HEK293 (cell line): ENCODE measurements around the gene MAML2.

Source experiments
- BCL11B ChIP-seq: fragments of 450-650 bp; formaldehyde crosslinking; IDR thresholded peaks from 2 replicates; pipeline ENCODE4 v1.5.1; 2016; ENCODE audit warnings: low read depth, missing biosample characterization, missing genetic modification characterization
- BCL6B ChIP-seq: fragments of 450-650 bp; formaldehyde crosslinking; IDR thresholded peaks from 2 replicates; pipeline ENCODE4 v1.5.1; 2017; ENCODE audit warnings: missing biosample characterization, missing genetic modification characterization
- HIC1 ChIP-seq: fragments of 450-650 bp; formaldehyde crosslinking; IDR thresholded peaks from 2 replicates; pipeline ENCODE4 v1.5.1; 2016; ENCODE audit warnings: missing biosample characterization, missing genetic modification characterization
- INSM2 ChIP-seq: fragments of 450-650 bp; formaldehyde crosslinking; IDR thresholded peaks from 2 replicates; pipeline ENCODE4 v1.5.1; 2016; ENCODE audit warnings: missing biosample characterization, missing genetic modification characterization
- KLF10 ChIP-seq: fragments of 450-650 bp; IDR thresholded peaks from 2 replicates; pipeline ENCODE4 v1.5.1; 2018; ENCODE audit warnings: missing biosample characterization, mild to moderate bottlenecking, missing genetic modification characterization
- KLF16 ChIP-seq: fragments of 450-650 bp; formaldehyde crosslinking; IDR thresholded peaks from 2 replicates; pipeline ENCODE4 v1.5.1; 2017; ENCODE audit warnings: missing biosample characterization, missing genetic modification characterization
- KLF7 ChIP-seq: fragments of 450-650 bp; formaldehyde crosslinking; IDR thresholded peaks from 2 replicates; pipeline ENCODE4 v1.5.1; 2016; ENCODE audit warnings: missing biosample characterization, missing genetic modification characterization, borderline replicate concordance
- OSR2 ChIP-seq: fragments of 450-650 bp; formaldehyde crosslinking; IDR thresholded peaks from 2 replicates; pipeline ENCODE4 v1.5.1; 2016; ENCODE audit warnings: missing biosample characterization, missing genetic modification characterization
- PRDM4 ChIP-seq: fragments of 450-650 bp; formaldehyde crosslinking; IDR thresholded peaks from 2 replicates; pipeline ENCODE4 v1.5.1; 2017; ENCODE audit warnings: missing biosample characterization, missing genetic modification characterization
- PRDM6 ChIP-seq: fragments of 450-650 bp; formaldehyde crosslinking; IDR thresholded peaks from 2 replicates; pipeline ENCODE4 v1.5.1; 2017; ENCODE audit warnings: missing biosample characterization, missing genetic modification characterization
- TCF7L2 ChIP-seq: IDR thresholded peaks from 2 replicates; pipeline ENCODE4 v1.6.1; 2011; ENCODE audit warnings: low read depth, mild to moderate bottlenecking, inconsistent platforms, low read length, moderate library complexity, borderline replicate concordance
- ZBTB11 ChIP-seq: fragments of 450-650 bp; formaldehyde crosslinking; conservative IDR thresholded peaks from 2 replicates; pipeline ENCODE4 v1.5.1; 2016; ENCODE audit warnings: low read depth, missing biosample characterization, missing genetic modification characterization
- ZNF302 ChIP-seq: fragments of 450-650 bp; formaldehyde crosslinking; IDR thresholded peaks from 2 replicates; pipeline ENCODE4 v1.5.1; 2016; ENCODE audit warnings: missing biosample characterization, missing genetic modification characterization, low read depth
- ZNF37A ChIP-seq: fragments of 450-650 bp; IDR thresholded peaks from 2 replicates; pipeline ENCODE4 v1.5.1; 2018; ENCODE audit warnings: missing biosample characterization, missing genetic modification characterization
- ZNF488 ChIP-seq: fragments of 450-650 bp; formaldehyde crosslinking; IDR thresholded peaks from 2 replicates; pipeline ENCODE4 v1.5.1; 2016; ENCODE audit warnings: missing biosample characterization, missing genetic modification characterization
- ZNF510 ChIP-seq: fragments of 450-650 bp; formaldehyde crosslinking; IDR thresholded peaks from 2 replicates; pipeline ENCODE4 v1.5.1; 2018; ENCODE audit warnings: mild to moderate bottlenecking, missing genetic modification characterization, missing biosample characterization; ENCODE audit not compliant: insufficient replicate concordance
- ZNF521 ChIP-seq: fragments of 450-650 bp; formaldehyde crosslinking; IDR thresholded peaks from 2 replicates; pipeline ENCODE4 v1.5.1; 2017; ENCODE audit warnings: missing biosample characterization, mild to moderate bottlenecking, missing genetic modification characterization
- ZNF530 ChIP-seq: fragments of 450-650 bp; formaldehyde crosslinking; IDR thresholded peaks from 2 replicates; pipeline ENCODE4 v1.5.1; 2016; ENCODE audit warnings: low read depth, missing biosample characterization, missing genetic modification characterization
- ZNF549 ChIP-seq: fragments of 450-650 bp; IDR thresholded peaks from 2 replicates; pipeline ENCODE4 v1.5.1; 2018; ENCODE audit warnings: missing biosample characterization, missing genetic modification characterization, mild to moderate bottlenecking, inconsistent platforms, moderate library complexity
- ZNF580 ChIP-seq: fragments of 450-650 bp; formaldehyde crosslinking; IDR thresholded peaks from 2 replicates; pipeline ENCODE4 v1.5.1; 2016; ENCODE audit warnings: missing biosample characterization, missing genetic modification characterization
- ZNF610 ChIP-seq: fragments of 450-650 bp; formaldehyde crosslinking; IDR thresholded peaks from 2 replicates; pipeline ENCODE4 v1.5.1; 2016; ENCODE audit warnings: missing biosample characterization, missing genetic modification characterization, borderline replicate concordance
- ZNF629 ChIP-seq: fragments of 450-650 bp; formaldehyde crosslinking; IDR thresholded peaks from 2 replicates; pipeline ENCODE4 v1.5.1; 2017; ENCODE audit warnings: missing biosample characterization, missing genetic modification characterization
- ZNF768 ChIP-seq: fragments of 450-650 bp; formaldehyde crosslinking; IDR thresholded peaks from 2 replicates; pipeline ENCODE4 v1.5.1; 2018; ENCODE audit warnings: missing biosample characterization, mild to moderate bottlenecking, missing genetic modification characterization
- ZNF776 ChIP-seq: fragments of 450-650 bp; formaldehyde crosslinking; IDR thresholded peaks from 2 replicates; pipeline ENCODE4 v1.5.0; 2017; ENCODE audit warnings: missing biosample characterization, missing genetic modification characterization, borderline replicate concordance
- ZNF843 ChIP-seq: fragments of 450-650 bp; formaldehyde crosslinking; IDR thresholded peaks from 2 replicates; pipeline ENCODE4 v1.5.1; 2016; ENCODE audit warnings: missing biosample characterization, missing genetic modification characterization

Gene MAML2

GRCh38 chr11:96234866-96235441, 108.0 kb downstream of the MAML2 start (continued):
- TF ChIP-seq ZBTB11 = no peak
- TF ChIP-seq ZNF302 (tag by site-specific recombination) = no peak
- TF ChIP-seq ZNF37A (tag by site-specific recombination) = no peak
- no peak for TF ChIP-seq ZNF521 (tag by site-specific recombination)
- no peak for TF ChIP-seq BCL6B (tag by site-specific recombination)
- TF ChIP-seq ZNF549 (tag by site-specific recombination) = no peak
- TF ChIP-seq ZNF530 (tag by site-specific recombination) = no peak
- TF ChIP-seq KLF10 (tag by site-specific recombination) = peak; percentile 43; the same call in 1 of the 2 replicates
- TF ChIP-seq OSR2 (tag by site-specific recombination) = peak; percentile 25; the same call in 1 of the 2 replicates
- peak; percentile 33; the same call in 1 of the 2 replicates for TF ChIP-seq ZNF580
- TF ChIP-seq INSM2 (tag by site-specific recombination) = peak; percentile 55; the same call in 1 of the 2 replicates
- TF ChIP-seq ZNF510 (tag by site-specific recombination) = no peak
- no peak for TF ChIP-seq ZNF768 (tag by site-specific recombination)
- no peak for TF ChIP-seq ZNF776 (tag by site-specific recombination)
- peak; percentile 68 for TF ChIP-seq ZNF843 (tag by site-specific recombination)
- TF ChIP-seq HIC1 (tag by site-specific recombination) = peak; percentile 62
- TF ChIP-seq PRDM4 = peak; percentile 83; the same call in 1 of the 2 replicates
- no peak for TF ChIP-seq KLF16 (tag by site-specific recombination)
- no peak for TF ChIP-seq ZNF488 (tag by site-specific recombination)
- peak; percentile 77; the same call in 1 of the 2 replicates for TF ChIP-seq TCF7L2
- no peak for TF ChIP-seq ZNF610 (tag by site-specific recombination)
- TF ChIP-seq PRDM6 (tag by site-specific recombination) = peak; percentile 90
- no peak for TF ChIP-seq KLF7 (tag by site-specific recombination)
- TF ChIP-seq BCL11B (tag by site-specific recombination) = peak; percentile 75
- peak; percentile 53 for TF ChIP-seq ZNF629
